Urinary bladder (tissue), 4 donors: ENCODE results near the gene LPP. TPM values are rescaled to one million over a fixed set of nuclear protein-coding genes. Genes with fewer than 3 reads are reported as not detected.
A peak's percentile ranks its signal among the peaks of the same experiment; 100 is the strongest.
"Not testable (repeated sequence)": the region's sequence is repeated elsewhere in the genome, so short reads cannot be mapped to it uniquely, and the experiment has no call there.

ENCODE experiments used
- DNase-seq: peaks from one replicate; pipeline ENCODE4 v3.0.0-alpha.2; 2015; ENCODE audit errors: extremely low spot score
- H3K27ac ChIP-seq: one replicate; pipeline ENCODE4 v1.5.1; 2013; ENCODE audit warnings: low read depth, mild to moderate bottlenecking, moderate library complexity
- H3K36me3 ChIP-seq: one replicate; pipeline ENCODE4 v1.6.1; 2013; ENCODE audit warnings: mild to moderate bottlenecking, moderate library complexity; ENCODE audit not compliant: insufficient read depth
- H3K4me1 ChIP-seq: one replicate; pipeline ENCODE4 v1.6.1; 2013; ENCODE audit warnings: mild to moderate bottlenecking, moderate library complexity; ENCODE audit not compliant: insufficient read depth
- H3K4me3 ChIP-seq: one replicate; pipeline ENCODE4 v1.5.1; 2013; ENCODE audit warnings: low read depth, low read length
- WGBS: extraction: QIAGEN DNeasy Blood & Tissue Kit; methylation state at CpG from one replicate; pipeline ENCODE4 v1.1.7; 2013; 5-methylcytosine and 5-hydroxymethylcytosine counted together
- polyA plus RNA-seq: library from polyadenylated mRNA; stranded (reverse); fragments of 200-250 nt; gene quantifications from one replicate; pipeline ENCODE4 v1.2.3, GENCODE V29; 2013
- total RNA-seq: library from RNA; depleted of rRNA; stranded (reverse); fragments of >200 nt; gene quantifications from one replicate; pipeline ENCODE4 v1.2.3, GENCODE V29; 2014
- donor health status: healthy with polysubstance abuse.
- donor health status: healthy.

The LPP gene
- total and polyA plus RNA-seq, 2 donors, result 133 to 705 TPM

GRCh38 chr3:188594139-188594538, 440.2 kb downstream of the LPP start:
- no peak overlapping the region for H3K4me3 ChIP-seq
- no peaks in the 10 kb centered on the region for H3K36me3 ChIP-seq
- H3K27ac ChIP-seq, result peak overlapping the region; percentile 23
- no peak for DNase-seq
- H3K4me1 ChIP-seq, result no peaks in the 10 kb centered on the region
- 33% methylated on average over 2 of the region's 2 CpGs for WGBS

GRCh38 chr3:188595890-188596376, 442.0 kb downstream of the LPP start:
- 36% methylated on average over 5 of the region's 5 CpGs for WGBS
- Histone ChIP-seq H3K27ac (no peak overlapping the region), H3K36me3 (no peaks in the 10 kb centered on the region), H3K4me1 (no peaks in the 10 kb centered on the region), H3K4me3 (no peak overlapping the region)
- DNase-seq, result no peak

GRCh38 chr3:188598894-188599293, 444.9 kb downstream of the LPP start:
- no peaks in the 10 kb centered on the region for H3K4me1 ChIP-seq
- WGBS, result 75% methylated on average over 3 of the region's 3 CpGs
- H3K4me3 ChIP-seq, result no peak overlapping the region
- no peak overlapping the region for H3K27ac ChIP-seq
- no peaks in the 10 kb centered on the region for H3K36me3 ChIP-seq
- no peak for DNase-seq

GRCh38 chr3:188602111-188602510, 448.2 kb downstream of the LPP start:
- H3K27ac ChIP-seq, result no peak overlapping the region
- no peak overlapping the region for H3K4me3 ChIP-seq
- no peak for DNase-seq
- H3K36me3 ChIP-seq, result no peaks in the 10 kb centered on the region
- no peaks in the 10 kb centered on the region for H3K4me1 ChIP-seq

- H3K27ac ChIP-seq, result no peak overlapping the region
- H3K36me3 ChIP-seq, result no peaks in the 10 kb centered on the region
- 94% methylated on average over 3 of the region's 3 CpGs for WGBS
- H3K4me3 ChIP-seq, result no peak overlapping the region
- no peak for DNase-seq
- H3K4me1 ChIP-seq, result no peaks in the 10 kb centered on the region
These were observed 448.7 kb downstream of the LPP start for GRCh38 chr3:188602620-188603019.

- Histone ChIP-seq H3K4me1 (no peaks in the 10 kb centered on the region), H3K4me3 (no peak overlapping the region), H3K27ac (no peak overlapping the region), H3K36me3 (peaks cover 4% of the 10 kb centered on the region)
- WGBS, result 89% methylated on average over 1 of the region's 1 CpG
- no peak for DNase-seq
These were observed 450.7 kb downstream of the LPP start for GRCh38 chr3:188604651-188605050.

GRCh38 chr3:188605231-188605630, 451.3 kb downstream of the LPP start:
- H3K27ac ChIP-seq, result no peak overlapping the region
- H3K4me3 ChIP-seq, result no peak overlapping the region
- no peaks in the 10 kb centered on the region for H3K4me1 ChIP-seq
- H3K36me3 ChIP-seq, result peaks cover 5% of the 10 kb centered on the region
- no peak for DNase-seq

GRCh38 chr3:188605905-188606304, 451.9 kb downstream of the LPP start:
- H3K4me1 ChIP-seq, result no peaks in the 10 kb centered on the region
- DNase-seq, result no peak

GRCh38 chr3:188607805-188608315, 453.9 kb downstream of the LPP start:
- H3K27ac ChIP-seq, result no peak overlapping the region
- H3K4me1 ChIP-seq, result no peaks in the 10 kb centered on the region
- H3K4me3 ChIP-seq, result no peak overlapping the region
- H3K36me3 ChIP-seq, result peaks cover 5% of the 10 kb centered on the region
- no peak for DNase-seq

More at GRCh38 chr3:188605905-188606304, 451.9 kb downstream of the LPP start:
- WGBS, result 92% methylated on average over 5 of the region's 5 CpGs
- H3K27ac ChIP-seq, result no peak overlapping the region
- peaks cover 5% of the 10 kb centered on the region for H3K36me3 ChIP-seq
- no peak overlapping the region for H3K4me3 ChIP-seq

GRCh38 chr3:188608401-188608800, 454.4 kb downstream of the LPP start:
- Histone ChIP-seq H3K4me1 (no peaks in the 10 kb centered on the region), H3K4me3 (no peak overlapping the region), H3K36me3 (peaks cover 5% of the 10 kb centered on the region), H3K27ac (no peak overlapping the region)
- WGBS, result 98% methylated on average over 3 of the region's 3 CpGs
- DNase-seq, result no peak

GRCh38 chr3:188613721-188614120, 459.8 kb downstream of the LPP start:
- WGBS, result 96% methylated on average over 6 of the region's 6 CpGs
- not testable (repeated sequence) for H3K4me3 ChIP-seq, DNase-seq, H3K4me1 ChIP-seq, H3K27ac ChIP-seq, H3K36me3 ChIP-seq

- Histone ChIP-seq H3K27ac (no peak overlapping the region), H3K36me3 (peaks cover 2% of the 10 kb centered on the region), H3K4me3 (no peak overlapping the region), H3K4me1 (no peaks in the 10 kb centered on the region)
- DNase-seq, result no peak
- WGBS, result 79% methylated on average over 2 of the region's 2 CpGs
These were observed 463.3 kb downstream of the LPP start for GRCh38 chr3:188617270-188617669.

GRCh38 chr3:188617988-188618701, 464.2 kb downstream of the LPP start:
- no peaks in the 10 kb centered on the region for H3K4me1 ChIP-seq
- no peak overlapping the region for H3K4me3 ChIP-seq
- WGBS, result 74% methylated on average over 5 of the region's 5 CpGs
- peaks cover 2% of the 10 kb centered on the region for H3K36me3 ChIP-seq
- DNase-seq, result no peak
- no peak overlapping the region for H3K27ac ChIP-seq

- no peak for DNase-seq
- no peaks in the 10 kb centered on the region for H3K4me1 ChIP-seq
- H3K36me3 ChIP-seq, result no peaks in the 10 kb centered on the region
- no peak overlapping the region for H3K27ac ChIP-seq
- WGBS, result 96% methylated on average over 2 of the region's 2 CpGs
- H3K4me3 ChIP-seq, result no peak overlapping the region
These were observed 466.8 kb downstream of the LPP start for GRCh38 chr3:188620752-188621151.
